NCI-H2171 (cell line): ENCODE measurements around the gene KIF20A.
A peak's percentile ranks its signal among the peaks of the same experiment; 100 is the strongest.
"Not testable (repeated sequence)": the region's sequence is repeated elsewhere in the genome, so short reads cannot be mapped to it uniquely, and the experiment has no call there.

ENCODE experiments used
- DNase-seq: peaks from one replicate; lab custom pipeline; 2025; lab: John Stamatoyannopoulos, UW

KIF20A gene

GRCh38 chr5:138186002-138186447 lies 7.1 kb downstream of the KIF20A start:
- DNase-seq: no peak

- DNase-seq: no peak
Observed at GRCh38 chr5:138188626-138189025, 9.7 kb downstream of the KIF20A start.

- no peak for DNase-seq
Observed at GRCh38 chr5:138192826-138193225, 13.9 kb downstream of the KIF20A start.

GRCh38 chr5:138193859-138194258 lies 14.9 kb downstream of the KIF20A start:
- not testable (repeated sequence) for DNase-seq

- DNase-seq: no peak
Observed at GRCh38 chr5:138210985-138211384, 32.1 kb downstream of the KIF20A start.

GRCh38 chr5:138212828-138213160 lies 33.9 kb downstream of the KIF20A start:
- no peak for DNase-seq

GRCh38 chr5:138213161-138214029 lies 34.5 kb downstream of the KIF20A start, which contains the start of gene CDC23:
TSS of gene CDC23 (minus strand) at chr5:138213323. CDS start at chr5:138213312, 11 bp downstream.
- DNase-seq: peak; percentile 87

GRCh38 chr5:138216799-138217198 lies 37.9 kb downstream of the KIF20A start:
- no peak for DNase-seq

- DNase-seq: no peak
Observed at GRCh38 chr5:138223532-138223931, 44.6 kb downstream of the KIF20A start.

- DNase-seq: no peak
Observed at GRCh38 chr5:138224712-138225111, 45.8 kb downstream of the KIF20A start.

GRCh38 chr5:138226910-138227309 lies 48.0 kb downstream of the KIF20A start:
- no peak for DNase-seq

GRCh38 chr5:138229387-138229786 lies 50.5 kb downstream of the KIF20A start:
- DNase-seq: no peak

GRCh38 chr5:138230261-138230660 lies 51.3 kb downstream of the KIF20A start:
- DNase-seq: no peak

- peak; percentile 5 for DNase-seq
Observed at GRCh38 chr5:138230981-138231589, 52.2 kb downstream of the KIF20A start.

GRCh38 chr5:138233280-138233679 lies 54.4 kb downstream of the KIF20A start:
- no peak for DNase-seq

- DNase-seq: no peak
Observed at GRCh38 chr5:138234651-138235050, 55.7 kb downstream of the KIF20A start.
